ENCODE data around the gene RPS3.
"Not testable (repeated sequence)": the region's sequence is repeated elsewhere in the genome, so short reads cannot be mapped to it uniquely, and the experiment has no call there.

RPS3 gene

DNA sequence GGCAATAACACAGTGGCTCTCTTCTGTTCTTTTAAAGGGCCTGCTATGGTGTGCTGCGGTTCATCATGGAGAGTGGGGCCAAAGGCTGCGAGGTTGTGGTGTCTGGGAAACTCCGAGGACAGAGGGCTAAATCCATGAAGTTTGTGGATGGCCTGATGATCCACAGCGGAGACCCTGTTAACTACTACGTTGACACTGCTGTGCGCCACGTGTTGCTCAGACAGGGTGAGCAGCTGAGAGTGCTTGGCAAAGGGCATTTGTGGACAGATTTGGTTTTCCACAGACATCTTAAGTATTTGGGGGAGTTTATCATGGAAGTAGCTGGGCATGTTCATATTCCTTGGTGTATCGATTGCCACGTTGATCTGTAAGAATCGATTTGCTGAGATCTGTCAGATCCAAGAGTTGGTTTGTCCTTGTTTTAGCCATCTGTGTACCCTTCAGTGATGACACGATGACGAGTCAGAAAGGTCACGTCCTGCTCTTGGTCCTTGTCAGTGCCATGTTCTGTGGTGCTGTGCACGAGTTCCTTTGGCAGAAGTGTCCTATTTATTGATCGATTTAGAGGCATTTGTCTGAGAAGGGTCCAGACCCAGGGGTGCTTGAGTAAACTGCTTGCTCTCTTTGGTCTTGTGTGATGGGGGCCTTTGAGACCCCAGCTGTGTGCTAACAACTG is 4.8 kb downstream of the RPS3 start:
- no peaks in the 10 kb centered on the region for H3K27me3 ChIP-seq (replicated peaks; ENCODE audit: control insufficient read depth, insufficient read depth, low read length)
- DNase-seq (ENCODE audit: extremely low read depth, insufficient read length) = no peak
- peaks cover 40% of the 10 kb centered on the region for H3K36me3 ChIP-seq (ENCODE audit: control insufficient read depth, insufficient read depth, low read length)
- no peak overlapping the region for H3K4me3 ChIP-seq (replicated peaks; ENCODE audit: low read depth, low read length)
- no peak for TF ChIP-seq CTCF (IDR thresholded peaks at IDR 0.05; ENCODE audit: insufficient read depth, low read length, poor library complexity, severe bottlenecking)

- TF ChIP-seq CTCF (IDR thresholded peaks at IDR 0.05; ENCODE audit: insufficient read depth, low read length, poor library complexity, severe bottlenecking) = no peak
- H3K36me3 ChIP-seq (ENCODE audit: control insufficient read depth, insufficient read depth, low read length) = peaks cover 37% of the 10 kb centered on the region
- no peaks in the 10 kb centered on the region for H3K27me3 ChIP-seq (replicated peaks; ENCODE audit: control insufficient read depth, insufficient read depth, low read length)
- H3K4me3 ChIP-seq (replicated peaks; ENCODE audit: low read depth, low read length) = no peak overlapping the region
- DNase-seq (ENCODE audit: extremely low read depth, insufficient read length) = no peak
These were observed 7.0 kb downstream of the RPS3 start for GRCh38 chr11:75406338-75406777.

DNA sequence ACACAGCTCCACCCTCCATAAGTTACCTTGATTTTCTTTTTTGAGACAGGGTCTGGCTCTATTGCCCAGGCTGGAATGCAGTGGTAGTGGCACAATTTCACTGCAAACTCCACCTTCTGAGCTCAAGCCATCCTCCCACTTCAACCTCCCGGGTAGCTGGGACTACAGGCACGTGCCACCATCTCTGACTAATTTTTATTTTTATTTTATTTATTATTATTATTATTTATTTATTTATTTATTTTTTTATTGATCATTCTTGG is 9.6 kb downstream of the RPS3 start:
- Histone ChIP-seq H3K27me3 (replicated peaks; ENCODE audit: control insufficient read depth, insufficient read depth, low read length) (no peaks in the 10 kb centered on the region), H3K4me3 (replicated peaks; ENCODE audit: low read depth, low read length) (no peak overlapping the region), H3K36me3 (ENCODE audit: control insufficient read depth, insufficient read depth, low read length) (peaks cover 29% of the 10 kb centered on the region)
- no peak for TF ChIP-seq CTCF (IDR thresholded peaks at IDR 0.05; ENCODE audit: insufficient read depth, low read length, poor library complexity, severe bottlenecking)
- DNase-seq (ENCODE audit: extremely low read depth, insufficient read length) = no peak

GRCh38 chr11:75409971-75410370 is 10.7 kb downstream of the RPS3 start:
- peaks cover 25% of the 10 kb centered on the region for H3K36me3 ChIP-seq (ENCODE audit: control insufficient read depth, insufficient read depth, low read length)
- H3K4me3 ChIP-seq (replicated peaks; ENCODE audit: low read depth, low read length); H3K27me3 ChIP-seq (replicated peaks; ENCODE audit: control insufficient read depth, insufficient read depth, low read length); DNase-seq (ENCODE audit: extremely low read depth, insufficient read length): not testable (repeated sequence)

GRCh38 chr11:75413146-75413545 is 13.8 kb downstream of the RPS3 start:
- H3K36me3 ChIP-seq (ENCODE audit: control insufficient read depth, insufficient read depth, low read length) = peaks cover 21% of the 10 kb centered on the region
- not testable (repeated sequence) for H3K4me3 ChIP-seq (replicated peaks; ENCODE audit: low read depth, low read length); H3K27me3 ChIP-seq (replicated peaks; ENCODE audit: control insufficient read depth, insufficient read depth, low read length); DNase-seq (ENCODE audit: extremely low read depth, insufficient read length)

DNA sequence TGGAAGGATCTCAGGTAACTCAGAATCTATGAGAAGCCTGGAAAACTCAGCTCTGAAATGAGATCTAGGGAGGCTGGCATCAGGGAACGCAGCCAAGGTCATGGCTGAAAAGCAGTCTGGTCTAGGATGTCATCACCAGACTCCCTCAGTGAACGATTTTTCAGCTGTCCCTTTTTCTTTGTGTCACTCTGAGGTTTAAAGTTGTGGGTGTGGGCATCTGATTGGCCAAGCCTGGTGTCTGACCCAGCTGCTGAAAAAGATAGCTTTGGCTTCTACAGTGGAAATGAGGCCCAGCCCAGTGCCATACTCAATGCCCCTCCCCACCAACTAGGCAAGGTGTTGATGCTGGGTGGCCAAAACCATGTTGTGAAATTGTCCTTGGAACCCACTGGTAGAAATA is 14.5 kb downstream of the RPS3 start:
- H3K36me3 ChIP-seq (ENCODE audit: control insufficient read depth, insufficient read depth, low read length) = peaks cover 21% of the 10 kb centered on the region
- no peak overlapping the region for H3K4me3 ChIP-seq (replicated peaks; ENCODE audit: low read depth, low read length)
- DNase-seq (ENCODE audit: extremely low read depth, insufficient read length) = no peak
- no peaks in the 10 kb centered on the region for H3K27me3 ChIP-seq (replicated peaks; ENCODE audit: control insufficient read depth, insufficient read depth, low read length)
- TF ChIP-seq CTCF (IDR thresholded peaks at IDR 0.05; ENCODE audit: insufficient read depth, low read length, poor library complexity, severe bottlenecking) = no peak
